GM12878 (cell line): ENCODE data around the gene DUS4L. TPM values are rescaled to one million over a fixed set of nuclear protein-coding genes. Genes with fewer than 3 reads are reported as not detected.

Experiments
- CBX3 ChIP-seq: fragments of 200-600 bp; sonication (generic); IDR thresholded peaks from 2 replicates; pipeline ENCODE4 v1.6.1; 2016; ENCODE audit warnings: low read depth, borderline replicate concordance
- EGR1 ChIP-seq, 2 experiments: IDR thresholded peaks; 1 replicate in 1 of 2; 2 replicates in 1 of 2; pipeline ENCODE4 v1.6.1; 2011 to 2012; ENCODE audit warnings: low read depth in 2 of 2, low read length in 2 of 2, borderline replicate concordance in 1 of 2, mild to moderate bottlenecking in 1 of 2, moderate library complexity in 1 of 2
- EP300 ChIP-seq, 2 experiments: fragments of 150-350 bp in 1 of 2; IDR thresholded peaks; 2 replicates each; pipeline ENCODE4 v1.6.1; 2011 to 2012; ENCODE audit warnings: low read depth in 2 of 2, low read length in 2 of 2, borderline replicate concordance in 1 of 2, improper control_type of control experiment in 1 of 2, inconsistent platforms in 1 of 2; ENCODE audit not compliant: control insufficient read depth in 1 of 2
- HDAC2 ChIP-seq: fragments of 200-600 bp; sonication (generic); IDR thresholded peaks from 2 replicates; pipeline ENCODE4 v1.6.1; 2017
- MEF2B ChIP-seq: fragments of 450-650 bp; IDR thresholded peaks from 2 replicates; pipeline ENCODE4 v1.6.1; 2018; ENCODE audit warnings: mild to moderate bottlenecking, moderate library complexity; ENCODE audit not compliant: partially characterized antibody, poor library complexity, severe bottlenecking
- NFYB ChIP-seq: IDR thresholded peaks from 2 replicates; pipeline ENCODE4 v1.6.1; 2011; ENCODE audit warnings: low read depth, mild to moderate bottlenecking, low read length, improper control_type of control experiment, moderate library complexity; ENCODE audit not compliant: insufficient read depth
- RB1 ChIP-seq: fragments of 450-650 bp; formaldehyde crosslinking; IDR thresholded peaks from 2 replicates; pipeline ENCODE4 v1.6.1; 2017; ENCODE audit warnings: mild to moderate bottlenecking, borderline replicate concordance
- polyA plus RNA-seq, 11 experiments: library from polyadenylated mRNA; depleted of rRNA in 4 of 11; unstranded in 6 of 11; stranded (reverse) in 5 of 11; fragments of >200 nt; fragmentation: Nextera tagmentation in 4 of 11; fragmentation: Illumina TruSeq in 1 of 11; extraction: Ambion mirVana in 4 of 11; extraction: Trizol in 1 of 11; gene quantifications; 1 replicate in 1 of 11; 2 replicates in 10 of 11; pipeline versions ENCODE4 v1.2.1 to v1.2.3, GENCODE V29; 2011 to 2016; ENCODE audit warnings: inconsistent platforms in 2 of 11, missing spikeins in 2 of 11, low read depth in 1 of 11
- total RNA-seq, 4 experiments: library from RNA; depleted of rRNA in 3 of 4; stranded (reverse); fragments of >200 nt in 3 of 4; fragmentation: Illumina TruSeq in 1 of 4; extraction: Trizol in 1 of 4; gene quantifications; 2 replicates each; pipeline versions ENCODE4 v1.2.1 to v1.2.3, GENCODE V29; 2013 to 2021
- TF ChIP-seq, protein P1 (sequence below): fragments of 450-650 bp; formaldehyde crosslinking; IDR thresholded peaks from 2 replicates; pipeline ENCODE4 v1.4.0; 2022; ENCODE audit warnings: mild to moderate bottlenecking, moderate library complexity
- TF ChIP-seq, protein P2 (sequence below): fragments of 150-350 bp; IDR thresholded peaks from 2 replicates; pipeline ENCODE4 v1.6.1; 2016; ENCODE audit warnings: low read depth, low read length
- TF ChIP-seq, protein P3 (sequence below): fragments of 450-650 bp; IDR thresholded peaks from 2 replicates; pipeline ENCODE4 v1.6.1; 2017; ENCODE audit warnings: mild to moderate bottlenecking, moderate library complexity
- TF ChIP-seq, protein P4 (sequence below): fragments of 450-650 bp; IDR thresholded peaks from 2 replicates; pipeline ENCODE4 v1.6.1; 2016; ENCODE audit warnings: mild to moderate bottlenecking, moderate library complexity, borderline replicate concordance
- TF ChIP-seq, protein P5 (sequence below): fragments of 150-350 bp; IDR thresholded peaks from 2 replicates; pipeline ENCODE4 v1.6.1; 2014; ENCODE audit warnings: mild to moderate bottlenecking, low read depth, low read length

DUS4L gene
- total and polyA plus RNA-seq, 10 of the 15 experiments (the other 5 are each of a cell fraction or from before 2014, with no cell fraction given): 5.3 to 15.3 (median 12.8) TPM

DNA sequence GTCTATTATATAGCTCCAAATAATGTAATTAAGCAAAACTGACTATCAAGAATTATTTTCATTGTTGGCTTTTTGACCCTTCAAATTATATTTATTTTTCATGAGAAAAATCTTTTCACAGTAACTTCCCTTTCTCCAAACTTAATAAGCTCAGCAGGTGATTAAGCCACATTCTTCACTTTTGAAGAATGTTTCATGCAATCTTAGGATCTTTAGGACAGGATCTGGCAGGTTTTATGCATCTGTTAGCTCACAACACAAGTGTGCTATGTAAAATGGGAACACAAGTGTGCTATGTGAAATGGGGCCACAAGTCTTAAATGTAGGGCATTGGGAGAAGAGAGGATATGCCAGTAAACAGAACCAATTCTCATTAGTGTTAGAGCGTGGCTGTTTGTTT lies 42.5 kb downstream of the DUS4L start (continued):
- TF ChIP-seq, protein P1, sequence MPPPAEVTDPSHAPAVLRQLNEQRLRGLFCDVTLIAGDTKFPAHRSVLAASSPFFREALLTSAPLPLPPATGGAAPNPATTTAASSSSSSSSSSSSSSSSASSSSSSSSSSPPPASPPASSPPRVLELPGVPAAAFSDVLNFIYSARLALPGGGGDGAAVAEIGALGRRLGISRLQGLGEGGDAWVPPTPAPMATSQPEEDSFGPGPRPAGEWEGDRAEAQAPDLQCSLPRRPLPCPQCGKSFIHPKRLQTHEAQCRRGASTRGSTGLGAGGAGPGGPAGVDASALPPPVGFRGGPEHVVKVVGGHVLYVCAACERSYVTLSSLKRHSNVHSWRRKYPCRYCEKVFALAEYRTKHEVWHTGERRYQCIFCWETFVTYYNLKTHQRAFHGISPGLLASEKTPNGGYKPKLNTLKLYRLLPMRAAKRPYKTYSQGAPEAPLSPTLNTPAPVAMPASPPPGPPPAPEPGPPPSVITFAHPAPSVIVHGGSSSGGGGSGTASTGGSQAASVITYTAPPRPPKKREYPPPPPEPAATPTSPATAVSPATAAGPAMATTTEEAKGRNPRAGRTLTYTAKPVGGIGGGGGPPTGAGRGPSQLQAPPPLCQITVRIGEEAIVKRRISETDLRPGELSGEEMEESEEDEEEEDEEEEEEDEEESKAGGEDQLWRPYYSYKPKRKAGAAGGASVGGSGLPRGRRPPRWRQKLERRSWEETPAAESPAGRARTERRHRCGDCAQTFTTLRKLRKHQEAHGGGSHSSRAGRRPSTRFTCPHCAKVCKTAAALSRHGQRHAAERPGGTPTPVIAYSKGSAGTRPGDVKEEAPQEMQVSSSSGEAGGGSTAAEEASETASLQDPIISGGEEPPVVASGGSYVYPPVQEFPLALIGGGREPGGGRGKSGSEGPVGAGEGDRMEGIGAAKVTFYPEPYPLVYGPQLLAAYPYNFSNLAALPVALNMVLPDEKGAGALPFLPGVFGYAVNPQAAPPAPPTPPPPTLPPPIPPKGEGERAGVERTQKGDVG (CRISPR knock-in tag): no peak
- TF ChIP-seq RB1 (no peak), EP300 (IDR thresholded peaks at IDR 0.05; ENCODE audit: borderline replicate concordance in 1 of 2, control insufficient read depth in 1 of 2, low read depth in 2 of 2, low read length in 2 of 2) (no peak), NFYB (no peak), HDAC2 (no peak), EGR1 (IDR thresholded peaks at IDR 0.05; ENCODE audit: borderline replicate concordance in 1 of 2, low read depth in 2 of 2, low read length in 2 of 2) (no peak), CBX3 (no peak), MEF2B (no peak)
- TF ChIP-seq, protein P2, sequence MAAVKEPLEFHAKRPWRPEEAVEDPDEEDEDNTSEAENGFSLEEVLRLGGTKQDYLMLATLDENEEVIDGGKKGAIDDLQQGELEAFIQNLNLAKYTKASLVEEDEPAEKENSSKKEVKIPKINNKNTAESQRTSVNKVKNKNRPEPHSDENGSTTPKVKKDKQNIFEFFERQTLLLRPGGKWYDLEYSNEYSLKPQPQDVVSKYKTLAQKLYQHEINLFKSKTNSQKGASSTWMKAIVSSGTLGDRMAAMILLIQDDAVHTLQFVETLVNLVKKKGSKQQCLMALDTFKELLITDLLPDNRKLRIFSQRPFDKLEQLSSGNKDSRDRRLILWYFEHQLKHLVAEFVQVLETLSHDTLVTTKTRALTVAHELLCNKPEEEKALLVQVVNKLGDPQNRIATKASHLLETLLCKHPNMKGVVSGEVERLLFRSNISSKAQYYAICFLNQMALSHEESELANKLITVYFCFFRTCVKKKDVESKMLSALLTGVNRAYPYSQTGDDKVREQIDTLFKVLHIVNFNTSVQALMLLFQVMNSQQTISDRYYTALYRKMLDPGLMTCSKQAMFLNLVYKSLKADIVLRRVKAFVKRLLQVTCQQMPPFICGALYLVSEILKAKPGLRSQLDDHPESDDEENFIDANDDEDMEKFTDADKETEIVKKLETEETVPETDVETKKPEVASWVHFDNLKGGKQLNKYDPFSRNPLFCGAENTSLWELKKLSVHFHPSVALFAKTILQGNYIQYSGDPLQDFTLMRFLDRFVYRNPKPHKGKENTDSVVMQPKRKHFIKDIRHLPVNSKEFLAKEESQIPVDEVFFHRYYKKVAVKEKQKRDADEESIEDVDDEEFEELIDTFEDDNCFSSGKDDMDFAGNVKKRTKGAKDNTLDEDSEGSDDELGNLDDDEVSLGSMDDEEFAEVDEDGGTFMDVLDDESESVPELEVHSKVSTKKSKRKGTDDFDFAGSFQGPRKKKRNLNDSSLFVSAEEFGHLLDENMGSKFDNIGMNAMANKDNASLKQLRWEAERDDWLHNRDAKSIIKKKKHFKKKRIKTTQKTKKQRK: no peak
- TF ChIP-seq, protein P3, sequence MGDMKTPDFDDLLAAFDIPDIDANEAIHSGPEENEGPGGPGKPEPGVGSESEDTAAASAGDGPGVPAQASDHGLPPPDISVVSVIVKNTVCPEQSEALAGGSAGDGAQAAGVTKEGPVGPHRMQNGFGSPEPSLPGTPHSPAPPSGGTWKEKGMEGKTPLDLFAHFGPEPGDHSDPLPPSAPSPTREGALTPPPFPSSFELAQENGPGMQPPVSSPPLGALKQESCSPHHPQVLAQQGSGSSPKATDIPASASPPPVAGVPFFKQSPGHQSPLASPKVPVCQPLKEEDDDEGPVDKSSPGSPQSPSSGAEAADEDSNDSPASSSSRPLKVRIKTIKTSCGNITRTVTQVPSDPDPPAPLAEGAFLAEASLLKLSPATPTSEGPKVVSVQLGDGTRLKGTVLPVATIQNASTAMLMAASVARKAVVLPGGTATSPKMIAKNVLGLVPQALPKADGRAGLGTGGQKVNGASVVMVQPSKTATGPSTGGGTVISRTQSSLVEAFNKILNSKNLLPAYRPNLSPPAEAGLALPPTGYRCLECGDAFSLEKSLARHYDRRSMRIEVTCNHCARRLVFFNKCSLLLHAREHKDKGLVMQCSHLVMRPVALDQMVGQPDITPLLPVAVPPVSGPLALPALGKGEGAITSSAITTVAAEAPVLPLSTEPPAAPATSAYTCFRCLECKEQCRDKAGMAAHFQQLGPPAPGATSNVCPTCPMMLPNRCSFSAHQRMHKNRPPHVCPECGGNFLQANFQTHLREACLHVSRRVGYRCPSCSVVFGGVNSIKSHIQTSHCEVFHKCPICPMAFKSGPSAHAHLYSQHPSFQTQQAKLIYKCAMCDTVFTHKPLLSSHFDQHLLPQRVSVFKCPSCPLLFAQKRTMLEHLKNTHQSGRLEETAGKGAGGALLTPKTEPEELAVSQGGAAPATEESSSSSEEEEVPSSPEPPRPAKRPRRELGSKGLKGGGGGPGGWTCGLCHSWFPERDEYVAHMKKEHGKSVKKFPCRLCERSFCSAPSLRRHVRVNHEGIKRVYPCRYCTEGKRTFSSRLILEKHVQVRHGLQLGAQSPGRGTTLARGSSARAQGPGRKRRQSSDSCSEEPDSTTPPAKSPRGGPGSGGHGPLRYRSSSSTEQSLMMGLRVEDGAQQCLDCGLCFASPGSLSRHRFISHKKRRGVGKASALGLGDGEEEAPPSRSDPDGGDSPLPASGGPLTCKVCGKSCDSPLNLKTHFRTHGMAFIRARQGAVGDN: no peak
- TF ChIP-seq, protein P4, sequence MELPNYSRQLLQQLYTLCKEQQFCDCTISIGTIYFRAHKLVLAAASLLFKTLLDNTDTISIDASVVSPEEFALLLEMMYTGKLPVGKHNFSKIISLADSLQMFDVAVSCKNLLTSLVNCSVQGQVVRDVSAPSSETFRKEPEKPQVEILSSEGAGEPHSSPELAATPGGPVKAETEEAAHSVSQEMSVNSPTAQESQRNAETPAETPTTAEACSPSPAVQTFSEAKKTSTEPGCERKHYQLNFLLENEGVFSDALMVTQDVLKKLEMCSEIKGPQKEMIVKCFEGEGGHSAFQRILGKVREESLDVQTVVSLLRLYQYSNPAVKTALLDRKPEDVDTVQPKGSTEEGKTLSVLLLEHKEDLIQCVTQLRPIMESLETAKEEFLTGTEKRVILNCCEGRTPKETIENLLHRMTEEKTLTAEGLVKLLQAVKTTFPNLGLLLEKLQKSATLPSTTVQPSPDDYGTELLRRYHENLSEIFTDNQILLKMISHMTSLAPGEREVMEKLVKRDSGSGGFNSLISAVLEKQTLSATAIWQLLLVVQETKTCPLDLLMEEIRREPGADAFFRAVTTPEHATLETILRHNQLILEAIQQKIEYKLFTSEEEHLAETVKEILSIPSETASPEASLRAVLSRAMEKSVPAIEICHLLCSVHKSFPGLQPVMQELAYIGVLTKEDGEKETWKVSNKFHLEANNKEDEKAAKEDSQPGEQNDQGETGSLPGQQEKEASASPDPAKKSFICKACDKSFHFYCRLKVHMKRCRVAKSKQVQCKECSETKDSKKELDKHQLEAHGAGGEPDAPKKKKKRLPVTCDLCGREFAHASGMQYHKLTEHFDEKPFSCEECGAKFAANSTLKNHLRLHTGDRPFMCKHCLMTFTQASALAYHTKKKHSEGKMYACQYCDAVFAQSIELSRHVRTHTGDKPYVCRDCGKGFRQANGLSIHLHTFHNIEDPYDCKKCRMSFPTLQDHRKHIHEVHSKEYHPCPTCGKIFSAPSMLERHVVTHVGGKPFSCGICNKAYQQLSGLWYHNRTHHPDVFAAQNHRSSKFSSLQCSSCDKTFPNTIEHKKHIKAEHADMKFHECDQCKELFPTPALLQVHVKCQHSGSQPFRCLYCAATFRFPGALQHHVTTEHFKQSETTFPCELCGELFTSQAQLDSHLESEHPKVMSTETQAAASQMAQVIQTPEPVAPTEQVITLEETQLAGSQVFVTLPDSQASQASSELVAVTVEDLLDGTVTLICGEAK: no peak
- TF ChIP-seq, protein P5, sequence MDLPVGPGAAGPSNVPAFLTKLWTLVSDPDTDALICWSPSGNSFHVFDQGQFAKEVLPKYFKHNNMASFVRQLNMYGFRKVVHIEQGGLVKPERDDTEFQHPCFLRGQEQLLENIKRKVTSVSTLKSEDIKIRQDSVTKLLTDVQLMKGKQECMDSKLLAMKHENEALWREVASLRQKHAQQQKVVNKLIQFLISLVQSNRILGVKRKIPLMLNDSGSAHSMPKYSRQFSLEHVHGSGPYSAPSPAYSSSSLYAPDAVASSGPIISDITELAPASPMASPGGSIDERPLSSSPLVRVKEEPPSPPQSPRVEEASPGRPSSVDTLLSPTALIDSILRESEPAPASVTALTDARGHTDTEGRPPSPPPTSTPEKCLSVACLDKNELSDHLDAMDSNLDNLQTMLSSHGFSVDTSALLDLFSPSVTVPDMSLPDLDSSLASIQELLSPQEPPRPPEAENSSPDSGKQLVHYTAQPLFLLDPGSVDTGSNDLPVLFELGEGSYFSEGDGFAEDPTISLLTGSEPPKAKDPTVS: no peak
